Activated naive CD4-positive, alpha-beta T cell treated with anti-CD3 and anti-CD28 coated beads for 36 hours (primary cell): ENCODE measurements around the gene SPTBN2. TPM values are rescaled to one million over a fixed set of nuclear protein-coding genes. Genes with fewer than 3 reads are reported as not detected.

Experiments
- CTCF ChIA-PET: fragments of 350-600 bp; sonication (Branson Sonifier 250); formaldehyde crosslinking; loops from one replicate; lab custom pipeline; 2021; ENCODE audit warnings: antibody characterized with exemption; lab: Charles Lee
- DNase-seq: peaks from one replicate; pipeline ENCODE4 v3.0.0-alpha.2; 2020
- H3K27ac Mint-ChIP-seq: one replicate; pipeline ENCODE4 v1.8.0; 2021; ENCODE audit warnings: mild to moderate bottlenecking, mixed read lengths
- H3K27me3 Mint-ChIP-seq: one replicate; pipeline ENCODE4 v1.8.0; 2021; ENCODE audit warnings: low read depth, mixed read lengths
- H3K36me3 Mint-ChIP-seq: one replicate; pipeline ENCODE4 v1.8.0; 2021; ENCODE audit warnings: low read depth, mixed read lengths
- H3K4me1 Mint-ChIP-seq: one replicate; pipeline ENCODE4 v1.8.0; 2021; ENCODE audit warnings: low read depth, mixed read lengths
- H3K4me3 Mint-ChIP-seq: one replicate; pipeline ENCODE4 v1.8.0; 2021; ENCODE audit warnings: mild to moderate bottlenecking, moderate library complexity, mixed read lengths
- H3K9me3 Mint-ChIP-seq: one replicate; pipeline ENCODE4 v1.8.0; 2021; ENCODE audit warnings: mixed read lengths
- intact Hi-C: fragments of 100-400 bp; cut with micrococcal nuclease; formaldehyde crosslinking; loops from one replicate; pipeline ENCODE4 v1.15.1; 2023
- total RNA-seq, 2 experiments: library from RNA; stranded (reverse); gene quantifications; one replicate each; pipeline ENCODE4 v1.2.3, GENCODE V29; 2021

Gene SPTBN2
- 1 to 10 TPM; 1.8 to 3.0 TPM for total RNA-seq

DNA sequence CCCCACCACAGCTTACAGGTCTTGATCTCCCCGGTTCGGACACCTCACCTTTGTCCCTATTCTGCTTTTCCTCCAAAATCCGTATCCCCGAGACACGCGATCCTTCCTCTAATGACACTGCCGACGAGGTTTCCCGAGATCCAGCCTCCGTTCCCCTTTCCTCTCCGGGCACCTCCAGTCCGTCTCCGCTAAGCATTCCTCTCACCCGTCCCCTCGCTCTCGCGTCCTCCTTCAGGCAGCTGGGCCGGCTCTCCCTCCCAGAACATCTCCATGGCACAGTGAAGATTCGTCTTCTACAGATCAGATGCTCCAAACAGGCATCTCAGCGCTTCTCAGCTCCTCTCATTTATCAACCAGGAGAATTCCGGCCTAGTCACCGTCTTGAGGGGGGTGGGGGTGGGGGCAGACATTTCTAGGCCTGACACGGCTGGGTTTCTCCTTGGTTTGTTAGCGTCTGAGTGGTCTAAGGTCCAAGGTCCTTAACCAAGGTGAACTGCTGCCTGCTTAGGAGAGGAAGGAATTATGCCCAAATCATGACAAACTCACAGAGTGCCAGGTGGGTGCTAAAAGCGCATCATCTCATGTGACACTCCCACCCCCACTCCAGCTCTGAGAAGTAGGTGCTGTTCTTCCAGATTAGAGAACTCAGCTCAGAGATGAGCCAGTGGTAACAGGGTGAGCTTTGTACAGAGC lies at the start of gene SPTBN2:
TSS of gene SPTBN2 (minus strand) at position 524 of the 693 bp plus-strand sequence. CDS start 7,976 bp downstream, outside the sequence.
- CTCF ChIA-PET: interaction anchor here (0.6 to 1.0 kb wide), 3 partner anchors 141 to 343 kb away, joined by 3 read pairs; no protein-coding TSS in a partner anchor
- peak within 1 kb of the TSS; percentile 66 for H3K4me3 Mint-ChIP-seq
- H3K27ac Mint-ChIP-seq: no peak within 1 kb of the TSS
- H3K27me3 Mint-ChIP-seq: peaks cover 52% of the 10 kb centered on the region
- H3K4me1 Mint-ChIP-seq: peaks cover 14% of the 10 kb centered on the region
- no peaks in the 10 kb centered on the region for H3K36me3 Mint-ChIP-seq
- H3K9me3 Mint-ChIP-seq: no peaks in the 10 kb centered on the region
- intact Hi-C loops: no loop called here
- DNase-seq: no peak

DNA sequence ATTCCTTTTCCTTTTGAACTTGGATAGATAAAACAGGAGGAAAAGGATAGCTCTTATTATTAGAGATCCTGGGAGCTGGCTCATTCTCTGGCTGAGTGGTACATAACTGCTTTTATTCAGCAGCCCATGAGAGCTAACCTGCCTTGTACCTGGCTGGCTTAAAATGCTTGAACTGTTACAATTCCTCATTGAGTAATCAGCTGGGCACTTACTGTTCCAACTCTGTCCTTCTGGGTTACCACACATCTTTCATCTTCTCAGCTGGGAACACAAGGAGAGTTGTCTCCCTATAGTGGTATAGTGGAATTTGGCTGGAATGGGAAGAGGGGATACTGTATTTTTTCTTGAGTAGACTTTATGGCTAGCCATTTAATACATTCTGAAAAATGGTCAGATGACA lies 39.8 kb upstream of the SPTBN2 start:
- intact Hi-C loops: no loop called here
- H3K9me3 Mint-ChIP-seq: no peaks in the 10 kb centered on the region
- no peaks in the 10 kb centered on the region for H3K27me3 Mint-ChIP-seq
- no peaks in the 10 kb centered on the region for H3K4me1 Mint-ChIP-seq
- CTCF ChIA-PET: no interaction called here
- no peak overlapping the region for H3K27ac Mint-ChIP-seq
- no peak overlapping the region for H3K4me3 Mint-ChIP-seq
- no peak for DNase-seq
- H3K36me3 Mint-ChIP-seq: no peaks in the 10 kb centered on the region

DNA sequence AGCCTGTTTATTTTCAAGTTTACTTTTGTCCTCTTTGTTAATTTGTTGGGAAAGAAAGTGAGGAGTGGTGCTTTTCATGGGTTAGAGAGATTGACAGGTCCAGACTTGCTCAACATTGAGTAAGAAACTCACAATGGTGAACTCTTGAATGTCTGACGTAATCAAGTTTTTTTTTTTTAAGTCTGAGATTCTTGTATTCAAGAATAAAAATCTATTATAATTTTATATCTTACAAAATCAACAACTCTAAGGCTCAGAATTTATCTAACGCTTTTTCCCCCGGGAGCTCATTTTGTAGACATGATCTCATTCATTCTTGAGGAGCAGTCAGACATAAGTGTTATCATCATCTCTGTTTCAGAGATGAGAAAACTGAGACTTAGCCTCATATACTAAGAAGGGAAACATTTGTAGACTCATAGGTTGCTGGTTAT lies 39.1 kb upstream of the SPTBN2 start:
- no peaks in the 10 kb centered on the region for H3K9me3 Mint-ChIP-seq
- H3K27me3 Mint-ChIP-seq: no peaks in the 10 kb centered on the region
- no peak for DNase-seq
- no peaks in the 10 kb centered on the region for H3K4me1 Mint-ChIP-seq
- no peak overlapping the region for H3K4me3 Mint-ChIP-seq
- CTCF ChIA-PET: no interaction called here
- intact Hi-C loops: no loop called here
- no peaks in the 10 kb centered on the region for H3K36me3 Mint-ChIP-seq
- no peak overlapping the region for H3K27ac Mint-ChIP-seq

DNA sequence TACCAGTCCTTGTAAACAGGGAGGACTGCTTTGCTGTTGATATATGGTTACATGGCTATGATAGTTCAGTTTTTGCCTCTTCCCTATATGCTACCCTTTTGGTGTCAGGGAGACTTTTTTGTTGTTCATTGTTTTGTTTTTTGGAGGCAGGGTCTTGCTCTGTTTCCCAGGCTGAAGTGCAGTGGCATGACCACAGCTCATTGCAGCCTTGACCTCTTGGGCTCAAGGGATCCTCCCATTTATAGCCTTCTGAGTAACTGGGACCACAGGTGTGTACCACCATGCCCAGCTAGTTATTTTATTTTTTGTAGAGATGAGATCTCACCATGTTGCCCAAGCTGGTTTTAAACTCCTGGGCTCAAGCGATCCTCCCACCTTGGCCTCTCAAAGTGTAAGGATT lies 38.6 kb upstream of the SPTBN2 start:
- no peak for DNase-seq
- intact Hi-C loops: no loop called here
- Mint-ChIP-seq H3K27ac (no peak overlapping the region), H3K4me1 (no peaks in the 10 kb centered on the region), H3K27me3 (no peaks in the 10 kb centered on the region), H3K4me3 (no peak overlapping the region), H3K9me3 (no peaks in the 10 kb centered on the region), H3K36me3 (no peaks in the 10 kb centered on the region)
- CTCF ChIA-PET: no interaction called here

DNA sequence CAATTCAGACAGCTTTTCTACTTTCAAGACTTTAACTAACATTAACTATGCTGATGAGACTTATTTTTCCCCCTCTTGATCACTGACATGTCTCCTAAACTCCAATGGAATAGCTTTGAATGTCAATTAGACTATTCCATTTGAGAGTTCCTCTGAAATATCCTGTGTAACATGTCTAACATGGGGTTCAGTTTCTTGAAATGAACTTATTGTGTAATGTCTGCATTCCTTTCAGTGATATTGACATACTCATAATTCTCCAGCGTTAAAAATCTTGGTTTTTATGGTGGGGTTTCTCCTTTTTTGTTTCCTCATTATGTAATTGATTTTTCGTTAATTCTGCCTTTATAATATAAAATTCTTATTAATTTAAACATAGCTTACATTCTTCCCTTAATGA lies 37.7 kb upstream of the SPTBN2 start:
- no peaks in the 10 kb centered on the region for H3K27me3 Mint-ChIP-seq
- no peak for DNase-seq
- H3K9me3 Mint-ChIP-seq: no peaks in the 10 kb centered on the region
- H3K27ac Mint-ChIP-seq: no peak overlapping the region
- H3K4me1 Mint-ChIP-seq: no peaks in the 10 kb centered on the region
- CTCF ChIA-PET: interaction anchor here (1.1 kb wide), 1 partner anchor 12 kb away, joined by 3 read pairs; no protein-coding TSS in a partner anchor
- no peaks in the 10 kb centered on the region for H3K36me3 Mint-ChIP-seq
- no peak overlapping the region for H3K4me3 Mint-ChIP-seq
- intact Hi-C loops: no loop called here

DNA sequence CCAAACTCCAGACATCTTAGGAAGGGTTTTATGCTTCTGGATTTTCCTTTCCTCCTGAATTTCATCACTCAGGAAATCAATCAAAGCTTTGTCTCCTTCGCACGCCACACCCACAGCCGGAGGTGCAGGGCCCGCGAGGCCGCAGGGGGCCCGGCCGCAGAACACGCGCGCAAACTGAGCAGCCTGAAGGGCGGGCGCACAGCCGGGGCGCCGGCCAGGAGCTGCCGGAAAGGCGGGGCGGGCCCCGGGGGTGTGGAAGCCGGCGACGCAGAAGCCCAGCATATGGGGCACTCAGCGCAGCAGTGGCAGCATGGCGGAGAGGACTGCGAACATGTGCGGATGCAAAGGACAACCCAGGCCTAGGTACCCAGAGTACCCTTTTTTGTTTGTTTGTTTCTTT lies 33.1 kb upstream of the SPTBN2 start:
- DNase-seq: no peak
- CTCF ChIA-PET: interaction anchor here (0.6 to 0.7 kb wide), 2 partner anchors 10 to 20 kb away, joined by 3 to 7 read pairs; no protein-coding TSS in a partner anchor
- no peak overlapping the region for H3K4me3 Mint-ChIP-seq
- peaks cover 3% of the 10 kb centered on the region for H3K36me3 Mint-ChIP-seq
- H3K27me3 Mint-ChIP-seq: no peaks in the 10 kb centered on the region
- H3K27ac Mint-ChIP-seq: no peak overlapping the region
- intact Hi-C loops: no loop called here
- H3K9me3 Mint-ChIP-seq: no peaks in the 10 kb centered on the region
- no peaks in the 10 kb centered on the region for H3K4me1 Mint-ChIP-seq

DNA sequence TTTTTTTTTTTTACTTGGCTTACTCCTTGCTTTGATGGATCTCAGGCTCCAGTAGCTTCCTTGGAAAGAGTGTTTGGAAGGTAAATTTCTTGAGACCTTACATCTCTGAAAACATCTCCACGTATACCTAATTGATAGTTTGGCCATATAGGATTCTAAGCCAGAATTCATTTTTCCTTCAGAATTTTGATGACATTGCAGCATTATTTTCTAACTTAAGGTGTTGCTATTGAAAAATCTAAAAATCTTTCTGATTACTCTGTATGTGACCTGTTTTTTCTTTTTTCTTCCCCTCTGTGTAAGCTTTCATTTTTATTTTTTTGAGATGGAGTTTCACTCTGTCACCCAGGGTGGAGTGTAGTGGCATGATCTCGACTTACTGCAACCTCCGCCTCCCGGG lies 23.1 kb upstream of the SPTBN2 start:
- Mint-ChIP-seq H3K27ac (no peak overlapping the region), H3K9me3 (no peaks in the 10 kb centered on the region), H3K27me3 (no peaks in the 10 kb centered on the region), H3K4me1 (no peaks in the 10 kb centered on the region), H3K4me3 (no peak overlapping the region), H3K36me3 (no peaks in the 10 kb centered on the region)
- no peak for DNase-seq
- intact Hi-C loops: no loop called here
- CTCF ChIA-PET: no interaction called here

DNA sequence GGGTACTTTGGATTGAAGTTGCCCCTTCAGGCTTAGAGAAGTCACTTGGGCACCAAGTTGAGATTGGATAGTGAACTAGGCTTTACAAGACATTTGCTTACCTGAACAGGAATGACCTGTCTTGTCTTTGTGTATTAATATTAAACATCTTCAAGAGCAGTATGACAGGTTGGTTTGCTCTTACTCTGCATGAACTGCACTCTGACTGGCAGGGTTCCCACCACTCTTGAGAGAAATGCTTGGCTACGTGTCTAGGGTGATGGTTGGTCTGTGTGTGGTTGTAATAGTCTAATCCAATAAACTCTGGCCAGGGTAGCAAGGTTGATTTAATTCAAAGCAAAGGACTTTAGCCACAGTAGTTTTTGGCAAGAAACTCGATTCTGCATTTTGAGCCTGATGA lies 20.1 kb upstream of the SPTBN2 start:
- Mint-ChIP-seq H3K27me3 (no peaks in the 10 kb centered on the region), H3K4me1 (no peaks in the 10 kb centered on the region), H3K27ac (no peak overlapping the region), H3K36me3 (peaks cover 2% of the 10 kb centered on the region), H3K4me3 (no peak overlapping the region), H3K9me3 (no peaks in the 10 kb centered on the region)
- no peak for DNase-seq
- intact Hi-C loops: no loop called here
- CTCF ChIA-PET: interaction anchor here (1.0 kb wide), 1 partner anchor 12 kb away, joined by 3 read pairs; no protein-coding TSS in a partner anchor

DNA sequence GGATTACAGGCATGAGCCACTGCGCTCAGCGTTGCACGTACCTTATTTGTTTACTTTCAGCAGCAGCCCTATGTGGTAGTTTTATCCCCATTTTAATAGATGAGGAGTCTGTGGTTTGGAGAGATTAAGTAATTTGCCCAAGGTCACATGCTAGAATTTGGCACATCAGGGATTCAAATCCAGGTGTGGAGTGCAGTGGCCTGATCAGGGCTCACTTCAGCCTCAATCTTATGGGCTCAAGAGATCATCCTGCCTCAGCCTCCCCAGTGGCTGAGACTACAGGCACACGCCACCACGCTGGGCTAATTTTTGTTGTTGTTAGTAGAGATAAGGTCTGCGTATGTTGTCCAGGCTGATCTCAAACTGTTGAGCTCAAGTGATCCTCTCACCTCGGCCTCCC lies 18.5 kb upstream of the SPTBN2 start:
- H3K27ac Mint-ChIP-seq: no peak overlapping the region
- no peak overlapping the region for H3K4me3 Mint-ChIP-seq

DNA sequence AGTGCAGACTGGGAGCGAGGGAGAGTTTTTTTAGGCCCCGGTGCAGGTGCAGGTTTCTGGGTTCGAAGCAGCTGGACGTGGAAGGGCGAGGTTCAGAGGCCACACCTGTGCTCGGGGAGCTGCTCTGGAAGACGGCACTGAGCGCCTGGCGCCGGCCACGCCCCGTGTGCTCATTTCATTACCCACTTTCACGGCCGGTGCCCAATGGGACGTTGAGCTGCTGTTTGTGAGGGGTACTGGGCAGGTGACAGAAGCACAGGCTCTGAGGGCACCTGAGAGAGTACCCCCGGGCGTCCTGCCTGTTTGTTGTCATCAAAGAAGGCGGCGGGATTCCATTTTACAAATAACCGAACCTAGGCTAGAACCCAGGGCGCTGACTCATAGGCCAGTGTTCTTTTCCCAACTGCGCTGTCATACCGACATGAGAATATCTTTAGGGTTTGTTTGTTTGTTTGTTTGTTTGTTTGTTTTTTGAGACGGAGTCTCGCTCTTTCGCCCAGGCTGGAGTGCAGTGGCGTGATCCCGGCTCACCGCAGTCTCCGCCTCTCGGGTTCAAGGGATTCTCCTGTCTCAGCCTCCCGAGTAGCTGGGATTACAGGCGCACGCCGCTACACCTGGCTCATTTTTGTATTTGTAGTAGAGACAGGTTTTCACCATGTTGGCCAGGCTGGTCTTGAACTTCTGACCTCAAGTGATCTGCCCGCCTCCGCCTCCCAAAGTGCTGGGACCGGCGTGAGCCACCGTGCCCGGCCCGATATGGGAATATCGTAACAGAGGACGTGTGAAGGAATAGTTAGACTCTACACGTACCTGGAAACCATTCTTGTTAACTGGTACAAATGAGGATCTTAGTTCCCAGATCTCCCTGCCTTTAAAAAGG lies 16.6 kb upstream of the SPTBN2 start:
- intact Hi-C loops: loop anchor here (2.0 kb wide), 3 partner anchors 19 to 129 kb away; partner anchors contain the start of gene RBM14
- Mint-ChIP-seq H3K27ac (peak overlapping the region; percentile 41), H3K4me3 (peak overlapping the region; percentile 95), H3K4me1 (peaks cover 1% of the 10 kb centered on the region), H3K9me3 (peaks cover 6% of the 10 kb centered on the region), H3K36me3 (peaks cover 5% of the 10 kb centered on the region), H3K27me3 (no peaks in the 10 kb centered on the region)
- peak; percentile 53 for DNase-seq
- CTCF ChIA-PET: no interaction called here

More for the DNA sequence above, 18.5 kb upstream of the SPTBN2 start:
- intact Hi-C loops: no loop called here
- Mint-ChIP-seq H3K27me3 (no peaks in the 10 kb centered on the region), H3K36me3 (peaks cover 2% of the 10 kb centered on the region), H3K4me1 (peaks cover 1% of the 10 kb centered on the region), H3K9me3 (no peaks in the 10 kb centered on the region)
- DNase-seq: no peak
- CTCF ChIA-PET: no interaction called here

DNA sequence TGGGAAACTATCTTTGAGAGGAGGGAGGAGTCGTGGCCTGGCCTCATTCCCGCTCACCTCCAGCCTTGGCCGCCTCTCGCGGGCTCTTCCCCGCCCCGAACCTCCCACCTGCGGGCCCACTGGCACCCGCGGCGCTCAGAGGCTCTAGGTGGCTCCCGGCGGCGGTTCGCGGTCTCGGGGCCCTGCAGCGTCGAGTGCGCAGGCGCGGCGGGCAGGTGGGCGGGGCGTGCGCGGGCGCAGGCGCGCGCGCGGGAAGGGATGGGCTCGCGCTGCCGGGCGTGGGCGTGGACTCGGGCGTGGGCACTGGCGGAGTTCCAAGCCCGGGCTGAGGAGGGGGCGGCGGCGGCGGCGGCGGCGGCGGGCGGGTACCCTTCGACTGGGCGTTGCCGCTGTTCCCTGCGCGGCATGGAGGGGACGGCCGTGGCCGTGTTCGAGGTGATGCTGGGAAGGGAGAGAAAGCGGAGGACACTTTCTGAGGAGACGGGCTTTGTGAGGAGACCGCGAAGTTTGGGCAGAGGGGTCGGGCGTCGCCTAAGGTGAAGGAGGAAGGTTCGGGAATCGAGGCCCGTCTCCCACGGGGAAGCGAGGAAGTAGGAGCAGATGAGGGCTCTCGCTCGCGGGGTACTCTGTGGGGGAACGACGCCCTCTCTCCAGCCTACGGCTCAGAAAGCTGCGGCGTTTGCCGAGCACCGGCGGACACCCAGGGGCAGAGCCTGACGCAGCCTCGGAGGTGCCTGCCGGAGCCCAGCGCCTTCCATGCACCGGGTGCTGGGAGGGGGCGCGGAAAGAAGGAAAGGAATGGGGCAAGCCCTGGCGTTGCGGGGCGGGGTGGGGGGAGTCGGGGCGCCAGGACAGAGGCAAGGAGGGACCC lies 15.7 kb upstream of the SPTBN2 start:
- DNase-seq: peak; percentile 85
- Mint-ChIP-seq H3K4me1 (peaks cover 1% of the 10 kb centered on the region), H3K4me3 (peak overlapping the region; percentile 95), H3K27me3 (no peaks in the 10 kb centered on the region), H3K9me3 (peaks cover 6% of the 10 kb centered on the region), H3K36me3 (peaks cover 5% of the 10 kb centered on the region), H3K27ac (peak overlapping the region; percentile 50)
- intact Hi-C loops: loop anchor here (1.0 to 2.0 kb wide), 5 partner anchors 18 to 214 kb away; partner anchors contain the start of genes PC, RBM14 and RCE1
- CTCF ChIA-PET: no interaction called here
